IMR-90 (cell line): Measurements from ENCODE around the gene GJA4.
"Not testable (repeated sequence)": the region's sequence is repeated elsewhere in the genome, so short reads cannot be mapped to it uniquely, and the experiment has no call there.

Source experiments
- CTCF ChIP-seq: conservative IDR thresholded peaks from 2 replicates; pipeline ENCODE4 v1.5.1; 2012; ENCODE audit warnings: mild to moderate bottlenecking, low read depth, low read length, improper control_type of control experiment
- POLR2A ChIP-seq: IDR thresholded peaks from 2 replicates; pipeline ENCODE4 v1.6.1; 2012; ENCODE audit warnings: mild to moderate bottlenecking, low read depth, low read length

GRCh38 chr1:34818862-34819261 is 26.1 kb downstream of the GJA4 start:
- TF ChIP-seq CTCF, POLR2A: not testable (repeated sequence)
